Esophagus muscularis mucosa (tissue), 3 donors: ENCODE results near the gene PRDM1.

Experiments
- POLR2AphosphoS5 ChIP-seq, 2 donors: sonication (generic); formaldehyde crosslinking; IDR thresholded peaks; one replicate each; pipeline ENCODE4 v1.6.1; 2017; ENCODE audit warnings: antibody characterized with exemption in 2 of 2
- TF ChIP-seq, protein P1 (sequence below), 3 experiments: fragments of 200-600 bp in 2 of 3; fragments of 450-650 bp in 1 of 3; sonication (generic) in 2 of 3; IDR thresholded peaks; one replicate each; pipeline ENCODE4 v1.5.1; 2017 to 2019; ENCODE audit warnings: antibody characterized with exemption in 3 of 3, mild to moderate bottlenecking in 2 of 3, moderate library complexity in 1 of 3

DNA sequence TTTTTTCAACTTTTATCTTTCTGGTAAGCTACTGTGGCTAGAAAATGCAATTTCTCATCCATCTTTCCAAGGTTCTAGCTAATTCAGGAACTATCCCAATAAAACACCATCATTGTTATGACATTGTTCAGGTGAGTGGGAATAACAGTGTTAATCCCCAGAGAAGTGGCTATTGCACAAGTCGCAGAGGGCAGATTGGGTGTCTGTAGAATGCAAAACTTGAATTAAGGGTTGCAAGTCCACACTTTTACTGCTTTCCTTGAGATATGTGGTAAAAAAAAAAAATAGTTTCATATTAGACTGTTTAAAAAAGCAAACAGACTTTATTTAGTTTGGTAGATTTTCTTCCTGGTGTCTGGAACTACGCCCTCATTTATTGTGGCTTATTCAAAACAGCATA lies 41.1 kb upstream of the PRDM1 start:
- TF ChIP-seq, protein P1, sequence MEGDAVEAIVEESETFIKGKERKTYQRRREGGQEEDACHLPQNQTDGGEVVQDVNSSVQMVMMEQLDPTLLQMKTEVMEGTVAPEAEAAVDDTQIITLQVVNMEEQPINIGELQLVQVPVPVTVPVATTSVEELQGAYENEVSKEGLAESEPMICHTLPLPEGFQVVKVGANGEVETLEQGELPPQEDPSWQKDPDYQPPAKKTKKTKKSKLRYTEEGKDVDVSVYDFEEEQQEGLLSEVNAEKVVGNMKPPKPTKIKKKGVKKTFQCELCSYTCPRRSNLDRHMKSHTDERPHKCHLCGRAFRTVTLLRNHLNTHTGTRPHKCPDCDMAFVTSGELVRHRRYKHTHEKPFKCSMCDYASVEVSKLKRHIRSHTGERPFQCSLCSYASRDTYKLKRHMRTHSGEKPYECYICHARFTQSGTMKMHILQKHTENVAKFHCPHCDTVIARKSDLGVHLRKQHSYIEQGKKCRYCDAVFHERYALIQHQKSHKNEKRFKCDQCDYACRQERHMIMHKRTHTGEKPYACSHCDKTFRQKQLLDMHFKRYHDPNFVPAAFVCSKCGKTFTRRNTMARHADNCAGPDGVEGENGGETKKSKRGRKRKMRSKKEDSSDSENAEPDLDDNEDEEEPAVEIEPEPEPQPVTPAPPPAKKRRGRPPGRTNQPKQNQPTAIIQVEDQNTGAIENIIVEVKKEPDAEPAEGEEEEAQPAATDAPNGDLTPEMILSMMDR (IDR thresholded peaks at IDR 0.05), result no peak
- no peak for TF ChIP-seq POLR2AphosphoS5 (IDR thresholded peaks at IDR 0.05)
